HG03439 (cell line): Measurements from ENCODE around the gene MAN2A2.

Source experiments
- ATAC-seq: cut with Tn5 transposase; IDR thresholded peaks from one replicate; pipeline ENCODE4 v1.9.1; 2021; ENCODE audit warnings: mild to moderate bottlenecking, moderate library complexity; ENCODE audit not compliant: unreplicated experiment

MAN2A2 gene

DNA sequence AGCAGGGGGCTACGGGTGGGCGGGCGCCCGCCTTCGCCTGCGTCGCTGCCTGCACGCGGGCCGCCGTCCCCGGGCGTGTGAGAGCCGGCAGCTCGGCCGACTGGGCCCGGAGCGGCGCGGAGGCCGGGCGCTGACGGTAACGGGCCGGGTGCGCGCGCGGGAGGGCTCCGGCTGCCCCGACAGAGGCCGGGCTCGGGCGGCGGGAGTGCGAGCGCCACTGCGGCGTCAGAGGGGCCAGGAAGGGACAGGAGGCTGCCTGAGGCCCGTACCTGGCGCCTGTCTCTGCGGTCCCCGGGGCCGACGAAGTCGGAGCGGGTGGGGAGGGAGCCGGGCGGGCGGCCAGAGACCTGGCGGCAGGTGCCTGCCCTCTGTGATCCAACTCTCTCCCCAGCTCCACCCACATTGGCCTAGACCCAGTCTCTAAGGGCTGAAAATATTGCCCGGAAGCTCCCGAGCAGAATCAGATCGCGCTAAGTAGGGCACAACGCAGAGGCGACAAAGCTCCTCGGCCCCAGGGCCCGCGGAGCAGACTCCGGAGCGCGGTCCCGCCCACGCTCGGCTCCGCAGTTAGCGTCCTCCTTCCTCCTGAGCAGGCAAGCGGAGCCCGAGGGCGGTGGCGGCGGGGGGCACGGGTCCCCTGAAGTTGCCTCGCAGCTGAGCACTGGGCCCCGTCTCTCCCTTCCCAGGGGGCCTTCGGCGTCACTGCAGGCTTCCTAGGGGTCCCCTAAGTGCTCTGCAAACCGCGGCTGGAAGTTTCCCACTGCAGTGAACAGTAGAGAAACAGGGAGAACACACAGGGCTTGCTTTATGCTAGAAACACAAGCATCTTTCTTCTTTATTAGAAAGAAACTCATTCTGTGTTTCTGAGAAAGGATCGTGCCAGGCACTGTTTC lies at the start of gene MAN2A2:
Gene MAN2A2, plus strand, starts transcription at position 463 of the 893 bp plus-strand sequence. CDS start 906 bp downstream, outside the sequence.
- ATAC-seq, result peak; percentile 45

- no peak for ATAC-seq
These were observed 48.0 kb upstream of the MAN2A2 start for GRCh38 chr15:90855139-90855538.

GRCh38 chr15:90857337-90857736 lies 45.8 kb upstream of the MAN2A2 start:
- ATAC-seq, result no peak

DNA sequence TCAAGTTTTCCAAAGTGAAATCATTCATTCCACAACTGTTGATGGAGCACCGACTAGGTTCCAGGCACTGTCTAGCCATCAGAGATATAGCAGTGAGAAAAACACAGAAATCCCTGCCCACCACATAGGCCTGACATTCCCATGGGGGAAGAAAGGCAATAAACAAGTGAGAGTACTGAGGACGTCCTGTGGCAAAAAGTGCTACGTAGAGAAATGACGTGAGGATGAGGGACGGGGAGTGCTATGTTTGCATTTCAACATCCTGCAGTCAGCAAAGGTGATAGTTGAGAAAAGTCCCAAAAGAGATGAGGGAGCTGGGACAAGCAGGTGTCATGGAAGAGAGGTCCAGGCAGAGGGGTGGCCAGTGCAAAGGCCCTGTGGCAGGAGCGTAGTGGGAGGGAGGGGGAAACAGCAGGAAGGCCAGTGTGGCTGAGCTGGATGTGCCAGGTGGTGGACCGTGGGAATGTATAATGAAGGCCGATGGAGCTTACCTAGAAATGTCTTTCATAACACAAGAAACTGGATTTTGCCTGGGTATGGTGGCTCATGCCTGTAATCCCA lies 45.1 kb upstream of the MAN2A2 start:
- no peak for ATAC-seq

GRCh38 chr15:90859234-90860131 lies 43.6 kb upstream of the MAN2A2 start:
- ATAC-seq, result no peak

GRCh38 chr15:90860450-90860849 lies 42.7 kb upstream of the MAN2A2 start:
- ATAC-seq, result no peak

DNA sequence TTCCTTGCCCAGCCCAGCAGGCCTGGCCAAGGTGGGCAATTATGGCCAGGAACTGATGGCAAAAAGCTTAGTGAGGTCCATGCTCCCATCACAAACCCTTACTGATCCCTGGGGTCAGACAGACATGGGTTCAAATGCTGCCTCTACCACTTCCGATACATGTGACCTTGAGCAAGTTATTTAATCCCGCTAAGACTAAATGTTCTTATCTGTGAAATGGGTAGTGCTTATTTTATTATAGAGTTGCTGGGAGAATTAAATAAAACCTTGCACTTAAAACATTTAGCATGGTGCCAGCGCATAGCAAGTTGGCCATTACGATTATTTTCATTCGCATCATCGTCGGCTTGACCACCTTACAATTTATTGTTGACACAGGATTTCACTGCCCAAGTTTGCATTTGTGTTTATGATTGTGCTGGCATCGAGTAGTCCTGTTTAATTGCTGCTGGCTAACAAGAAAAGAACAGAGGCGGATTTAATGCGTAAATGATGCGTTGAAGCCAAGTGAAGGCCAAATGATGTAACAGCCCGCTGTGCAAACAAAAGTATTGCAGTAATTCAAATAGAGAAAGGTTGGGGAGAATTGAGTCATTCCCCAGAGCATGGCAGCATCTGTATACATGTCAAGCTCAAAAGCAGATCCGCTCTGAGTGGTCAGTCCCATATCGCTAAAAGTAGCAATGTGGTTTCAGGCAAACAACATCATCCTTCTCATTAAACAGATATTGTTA lies 42.0 kb upstream of the MAN2A2 start:
- no peak for ATAC-seq

- no peak for ATAC-seq
These were observed 40.6 kb upstream of the MAN2A2 start for GRCh38 chr15:90862487-90862886.

- ATAC-seq, result no peak
These were observed 39.9 kb upstream of the MAN2A2 start for GRCh38 chr15:90862964-90863778.

GRCh38 chr15:90863987-90864386 lies 39.1 kb upstream of the MAN2A2 start:
- ATAC-seq, result no peak

GRCh38 chr15:90864507-90864906 lies 38.6 kb upstream of the MAN2A2 start:
- no peak for ATAC-seq

DNA sequence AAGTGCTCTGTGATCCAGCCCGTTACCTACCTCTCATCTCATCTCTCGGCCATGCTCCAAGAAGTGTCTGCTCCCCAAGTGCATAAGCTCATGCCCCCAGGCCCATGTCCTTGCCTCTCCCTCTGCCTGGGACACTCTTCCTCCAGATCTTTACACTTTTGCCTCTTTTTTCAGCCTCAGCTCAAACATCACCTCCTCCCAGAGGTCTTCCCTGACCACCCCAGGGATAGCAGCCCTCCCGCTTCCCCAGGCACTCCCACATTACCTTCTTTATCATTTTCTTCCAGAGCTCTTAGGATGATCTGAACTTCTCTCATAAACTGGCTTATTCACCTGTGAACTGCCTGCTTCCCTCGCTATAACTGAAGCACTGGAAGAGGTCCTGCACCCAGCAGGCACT lies 37.4 kb upstream of the MAN2A2 start:
- no peak for ATAC-seq

DNA sequence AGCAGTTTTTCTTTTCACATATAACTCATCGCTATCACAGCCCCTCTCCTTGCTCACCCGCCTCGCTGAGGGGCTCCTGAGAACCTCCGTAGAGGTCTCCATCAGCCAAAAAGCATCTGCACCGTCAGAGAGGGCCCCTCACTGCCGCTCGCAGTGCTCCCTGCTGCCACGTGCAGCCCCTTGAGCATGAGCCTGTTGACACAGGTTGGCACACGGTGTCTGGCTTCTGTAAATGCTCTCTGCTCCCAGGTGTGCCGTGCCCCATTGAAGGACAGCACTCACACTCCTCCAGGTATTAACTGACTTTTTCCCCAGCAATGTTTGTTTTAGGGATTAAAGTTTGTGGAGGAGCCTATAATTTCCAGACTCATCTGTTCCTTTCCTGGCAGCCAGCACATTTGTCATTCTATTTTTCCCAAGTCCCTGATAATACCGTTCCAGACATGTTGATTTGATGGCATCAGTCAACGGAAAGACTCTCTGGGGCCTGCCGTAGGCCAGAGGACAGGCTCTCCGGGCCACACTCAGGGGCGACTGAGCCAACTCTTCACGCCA lies 36.9 kb upstream of the MAN2A2 start:
- ATAC-seq, result no peak

- ATAC-seq, result no peak
These were observed 36.3 kb upstream of the MAN2A2 start for GRCh38 chr15:90866800-90867199.

DNA sequence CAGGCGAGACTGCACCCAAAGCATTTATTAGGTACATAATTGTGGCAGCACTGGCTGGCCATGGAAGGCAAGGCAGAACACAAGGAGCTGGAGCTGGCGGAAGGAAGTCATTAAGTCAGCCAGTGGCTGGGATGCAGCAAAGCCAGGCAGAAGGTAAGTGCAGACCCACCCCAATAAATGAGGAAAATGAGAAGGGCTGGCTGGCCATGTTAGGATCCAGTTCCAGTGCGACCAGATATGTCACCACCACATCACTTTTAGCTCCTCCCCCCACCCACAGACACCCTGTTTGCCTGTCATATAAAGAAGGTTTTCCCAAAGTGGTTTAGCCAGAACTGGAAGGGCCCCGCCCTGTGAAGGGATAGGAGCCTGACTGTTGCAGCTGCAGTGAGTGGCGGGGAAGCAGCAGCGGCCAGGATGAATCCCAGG lies 34.8 kb upstream of the MAN2A2 start, which contains the start of gene FURIN:
Gene FURIN, plus strand, starts transcription at position 328 of the 429 bp plus-strand sequence. CDS start 7,153 bp downstream, outside the sequence.
- ATAC-seq, result no peak

GRCh38 chr15:90869140-90869541 lies 34.0 kb upstream of the MAN2A2 start:
- no peak for ATAC-seq

DNA sequence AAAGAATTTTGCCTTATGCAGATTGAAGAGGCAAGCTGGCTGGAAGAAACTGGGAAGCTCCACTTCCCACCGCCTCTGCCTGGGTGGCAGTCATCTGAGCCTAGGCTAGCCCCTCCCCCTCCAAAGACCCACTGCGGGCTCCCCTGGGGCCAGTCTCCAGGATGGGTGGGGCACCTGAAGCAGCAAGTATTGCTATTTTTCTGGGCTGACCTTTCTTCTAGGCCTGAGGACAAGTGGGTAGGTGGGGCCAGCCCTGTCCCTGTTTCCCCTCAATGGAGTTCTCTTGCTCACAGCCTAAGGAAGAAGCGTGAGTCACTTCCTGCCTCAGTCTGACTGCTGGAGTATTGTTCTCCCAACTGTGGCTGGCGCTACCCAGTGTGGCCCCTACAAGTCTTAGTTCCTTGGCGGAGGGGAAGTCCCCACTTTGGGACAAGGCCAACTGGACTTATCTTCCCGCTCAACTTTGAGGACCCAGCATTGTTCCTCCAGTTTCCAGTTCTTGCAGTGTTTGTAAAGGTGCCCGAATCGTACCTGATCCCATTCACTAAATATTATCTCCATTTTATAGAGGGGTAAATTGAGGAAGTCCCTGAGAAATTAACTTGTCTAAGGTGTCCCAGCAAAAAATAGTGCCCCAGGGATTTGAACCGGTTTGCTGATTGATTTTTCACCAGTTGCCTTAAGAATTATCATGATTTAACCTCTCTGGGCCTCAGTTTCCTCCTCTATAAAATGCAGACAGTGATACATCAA lies 33.3 kb upstream of the MAN2A2 start:
- no peak for ATAC-seq

DNA sequence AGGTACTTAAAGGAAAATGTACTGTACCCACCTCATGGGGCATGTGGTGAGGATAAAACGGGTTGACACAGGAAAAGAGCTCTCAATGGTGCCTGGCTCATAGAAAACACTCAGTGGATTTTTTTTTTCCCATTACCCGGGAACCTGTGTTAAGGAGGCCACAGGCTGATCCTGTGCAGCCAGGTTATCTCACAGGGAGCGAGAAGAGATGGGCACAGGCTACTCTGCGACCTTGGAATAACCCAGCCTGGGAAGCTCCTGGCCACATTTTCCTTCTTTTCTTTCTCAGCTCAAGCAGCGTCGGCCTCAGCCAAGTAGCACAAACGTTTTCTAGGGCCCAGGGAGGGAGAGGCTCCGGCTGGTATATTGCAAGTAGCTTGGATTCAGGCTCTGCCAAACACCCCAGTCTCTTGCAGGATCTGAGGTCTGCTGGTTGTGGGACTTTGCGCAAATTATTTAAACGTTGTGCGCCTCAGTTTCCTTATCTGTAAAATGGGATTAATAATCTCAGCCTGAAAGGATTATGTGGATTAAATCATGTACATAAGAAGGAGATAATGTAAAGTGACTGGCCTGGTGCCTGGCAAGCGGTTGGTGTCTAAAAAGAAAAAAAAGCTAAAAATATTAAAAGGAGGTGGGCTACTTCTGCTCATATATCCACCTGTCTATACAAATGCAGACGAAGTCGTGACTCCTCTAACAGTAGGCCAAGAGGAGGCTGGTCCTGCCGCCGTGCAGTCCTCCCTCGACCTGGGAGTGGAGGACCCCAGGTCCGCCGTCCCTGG lies 32.6 kb upstream of the MAN2A2 start:
- ATAC-seq, result no peak
